Measurements from ENCODE around the gene RNF144A.
"Not testable (repeated sequence)": the region's sequence is repeated elsewhere in the genome, so short reads cannot be mapped to it uniquely, and the experiment has no call there.

RNF144A gene

GRCh38 chr2:6930923-6931647, 13.9 kb downstream of the RNF144A start:
- DNase-seq = no peak

GRCh38 chr2:6931753-6932152, 14.5 kb downstream of the RNF144A start:
- no peak for DNase-seq

DNA sequence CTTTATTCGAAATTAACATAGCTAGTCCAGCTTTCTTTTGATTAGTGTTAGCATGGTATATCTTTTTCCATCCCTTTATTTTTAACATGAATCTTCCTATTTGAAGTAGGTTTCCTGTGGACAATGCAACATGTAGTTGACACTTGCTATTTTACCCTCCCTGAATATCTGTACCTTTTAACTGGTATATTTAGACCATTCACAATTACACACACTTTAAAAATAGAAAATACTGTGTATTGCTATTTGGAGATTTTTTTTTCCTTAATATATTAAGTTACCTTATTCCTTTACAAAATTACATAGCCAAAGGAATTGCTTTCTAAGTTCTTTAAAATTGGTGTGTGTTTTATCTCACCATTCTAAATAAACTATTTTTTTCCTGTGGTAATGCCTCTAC, 15.0 kb downstream of the RNF144A start:
- no peak for DNase-seq

GRCh38 chr2:6932828-6933227, 15.6 kb downstream of the RNF144A start:
- DNase-seq = no peak

- no peak for DNase-seq
Measured at GRCh38 chr2:6933911-6934310, 16.7 kb downstream of the RNF144A start.

DNA sequence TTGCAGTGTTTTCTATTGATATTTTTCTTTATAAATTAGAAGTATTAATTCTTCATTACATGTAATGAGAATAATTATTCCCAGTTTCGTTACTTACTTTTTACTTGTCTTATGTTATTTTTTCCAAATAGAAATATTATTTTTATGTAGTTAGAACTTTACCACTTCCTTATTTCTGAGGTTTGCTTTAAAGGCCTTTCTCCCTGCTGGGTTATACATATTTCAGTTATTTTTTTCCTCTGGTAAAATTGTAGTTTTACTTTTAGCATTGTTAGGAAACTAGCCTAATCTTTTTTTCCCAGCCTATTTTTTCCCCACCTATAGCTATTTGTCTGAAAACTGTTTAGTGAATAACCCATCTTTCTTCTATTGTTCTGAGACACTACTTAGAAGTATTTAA, 17.1 kb downstream of the RNF144A start:
- DNase-seq = no peak

DNA sequence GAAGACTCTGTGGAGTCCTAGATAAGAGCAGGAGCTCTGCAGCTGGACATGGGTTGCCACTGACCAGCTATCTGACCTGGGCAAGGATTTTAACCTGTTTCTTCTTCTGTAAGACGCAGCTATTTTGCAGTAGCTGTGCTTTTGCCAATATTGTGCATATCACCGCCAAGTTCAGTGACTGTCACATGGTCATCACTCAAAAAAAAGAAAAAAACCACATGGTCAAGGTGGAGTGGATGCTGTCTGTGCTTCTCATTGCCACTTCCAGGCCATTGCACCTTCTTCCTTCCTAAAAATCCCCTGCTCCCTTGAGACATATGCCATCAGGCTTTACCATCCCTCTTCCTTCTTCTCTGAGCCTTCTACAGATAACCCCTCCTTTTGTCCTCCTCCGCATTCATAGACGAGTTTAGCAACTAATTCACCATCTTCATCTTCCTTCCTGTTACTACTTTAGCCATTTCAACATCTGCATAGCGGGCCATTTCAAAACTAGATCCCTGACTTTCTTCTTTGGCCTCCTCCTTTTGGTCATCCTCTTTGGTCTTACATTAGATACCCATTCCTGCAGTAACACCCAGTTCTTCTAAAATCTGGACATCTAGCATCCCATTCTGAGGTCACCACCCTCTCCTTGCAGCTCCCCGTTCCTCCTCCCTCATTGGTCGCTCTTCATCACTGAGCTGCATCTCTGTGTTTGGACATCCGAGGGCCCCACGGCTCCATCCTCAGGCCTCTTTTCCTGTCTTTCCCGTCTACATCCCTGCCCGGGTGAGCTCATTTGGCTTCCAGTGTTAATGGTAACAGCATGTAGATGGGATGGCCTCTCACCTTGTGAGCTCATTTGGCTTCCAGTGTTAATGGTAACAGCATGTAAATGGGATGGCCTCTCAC, 17.8 kb downstream of the RNF144A start:
- DNase-seq = no peak

DNA sequence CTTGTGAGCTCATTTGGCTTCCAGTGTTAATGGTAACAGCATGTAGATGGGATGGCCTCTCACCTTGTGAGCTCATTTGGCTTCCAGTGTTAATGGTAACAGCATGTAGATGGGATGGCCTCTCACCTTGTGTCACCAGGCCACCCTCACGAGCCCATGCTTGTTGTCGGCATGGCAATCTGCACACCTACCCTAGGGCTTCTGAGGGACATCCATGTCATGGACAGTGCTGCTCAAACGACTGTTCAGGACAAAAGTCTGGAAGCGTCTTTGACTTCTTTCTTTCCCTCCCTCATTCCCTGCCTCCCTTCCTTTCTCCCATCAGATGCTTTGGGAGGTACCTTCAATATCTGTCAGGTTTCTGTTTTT, 18.4 kb downstream of the RNF144A start:
- not testable (repeated sequence) for DNase-seq

DNA sequence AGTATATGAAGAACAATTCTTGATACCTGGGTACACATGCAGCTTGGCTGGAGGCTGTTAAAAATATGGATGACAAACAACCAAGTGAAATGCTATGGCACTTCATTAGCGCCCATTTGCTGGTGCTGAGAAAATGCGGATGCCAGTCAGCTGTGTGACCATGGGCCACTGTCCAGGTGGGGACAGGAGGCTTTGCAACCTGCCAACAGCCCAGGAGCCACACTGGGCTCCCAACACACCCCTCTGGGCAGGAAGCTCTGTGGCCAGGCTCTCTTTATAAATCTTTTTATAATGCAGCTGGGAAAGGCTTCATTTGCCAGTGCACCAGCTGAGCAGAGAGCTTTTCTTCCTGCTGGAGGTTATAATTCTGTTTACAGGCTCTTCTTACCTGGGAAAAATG, 19.9 kb downstream of the RNF144A start:
- DNase-seq = no peak

DNA sequence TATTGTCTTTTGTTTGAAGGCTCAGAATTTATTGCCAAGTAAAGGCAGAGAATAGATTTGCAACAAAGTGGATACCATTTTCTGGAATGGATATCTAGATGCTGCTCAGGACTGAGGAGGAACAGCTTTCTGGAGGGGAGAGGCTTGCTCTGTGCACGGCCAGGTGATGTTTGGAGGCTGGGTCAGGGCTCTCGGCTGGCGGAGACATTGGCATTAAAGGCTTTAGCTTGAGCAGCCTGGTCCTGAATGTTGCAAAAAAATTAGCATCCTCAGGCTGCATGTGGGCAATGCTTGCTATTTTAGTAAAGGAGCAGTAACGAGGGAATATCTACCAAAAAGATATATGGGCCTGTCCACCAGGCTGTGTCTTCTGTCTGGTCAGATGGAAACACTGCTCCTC, 20.4 kb downstream of the RNF144A start:
- no peak for DNase-seq

DNA sequence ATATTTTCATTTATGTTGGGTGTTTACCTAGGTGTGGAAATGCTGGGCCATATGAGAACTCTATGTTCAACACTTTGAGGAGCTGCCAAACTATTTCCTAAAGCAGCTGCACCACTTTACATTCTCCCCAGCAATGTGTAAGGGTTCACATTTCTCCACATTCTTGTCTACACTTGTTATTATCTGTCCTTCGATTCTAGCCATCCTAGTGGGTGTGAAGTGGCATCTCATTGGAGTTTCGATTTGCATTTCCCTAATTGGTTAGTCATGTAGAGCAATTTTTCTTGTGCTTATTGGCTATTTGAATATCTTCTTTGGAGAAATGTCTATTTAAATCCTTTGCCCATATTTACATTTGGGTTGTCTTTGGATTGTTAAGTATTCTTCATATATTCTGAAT, 21.9 kb downstream of the RNF144A start:
- no peak for DNase-seq

DNA sequence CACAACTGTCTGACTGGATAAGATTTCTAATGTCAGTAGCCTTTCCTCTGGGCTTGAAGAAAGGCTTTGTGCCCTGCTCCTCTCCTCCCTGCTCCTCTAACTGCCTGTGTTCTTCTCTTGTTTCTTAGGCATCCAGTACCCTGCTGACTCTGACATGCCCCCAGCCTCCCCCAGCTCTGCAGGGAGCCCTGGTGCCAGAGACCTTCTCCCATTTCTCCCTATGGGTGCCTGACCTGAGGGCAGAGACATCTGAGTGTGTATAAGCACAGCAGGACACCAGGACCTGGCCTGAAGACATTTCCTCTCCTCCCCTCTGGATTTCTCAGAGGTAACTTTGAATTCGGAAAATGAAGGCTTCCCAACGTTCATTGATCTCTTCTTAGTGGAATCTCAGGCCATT, 23.6 kb downstream of the RNF144A start:
- DNase-seq = no peak

DNA sequence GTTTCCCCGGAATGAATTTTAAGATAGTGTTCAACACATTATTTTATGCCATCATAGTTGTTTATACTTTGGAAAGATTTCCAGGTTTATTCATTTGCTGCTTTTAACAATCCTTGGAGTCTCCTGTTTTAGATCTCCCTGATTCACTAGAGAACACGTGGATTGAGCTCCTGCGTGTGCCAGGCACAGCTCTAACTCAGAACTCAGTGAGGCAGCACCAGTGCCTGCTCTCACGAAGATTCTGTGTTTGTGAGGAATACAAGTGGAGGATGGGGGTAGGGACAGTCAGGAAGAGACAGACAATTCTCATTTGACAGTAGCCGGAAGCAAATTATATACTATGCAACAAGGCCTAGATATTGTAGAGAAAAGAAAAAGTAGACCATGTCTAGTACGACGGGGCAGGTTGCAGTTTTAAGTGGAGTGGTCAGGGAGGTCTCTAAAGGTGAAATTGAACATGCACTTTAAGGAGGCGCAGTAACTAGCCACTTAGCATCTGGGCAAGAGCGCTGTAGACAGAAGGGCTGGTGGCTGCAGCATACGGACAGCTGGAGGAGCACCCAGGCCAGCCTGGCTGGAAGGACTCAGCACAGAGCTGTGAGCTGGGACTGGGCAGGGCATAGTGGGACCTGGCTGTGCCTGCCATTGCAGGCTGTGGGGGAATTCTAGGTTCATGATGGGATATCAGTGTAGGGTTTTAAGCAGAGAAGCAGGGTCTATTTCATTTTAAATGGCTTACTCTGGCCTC, 24.3 kb downstream of the RNF144A start:
- no peak for DNase-seq

- no peak for DNase-seq
Measured at GRCh38 chr2:6942848-6943247, 25.6 kb downstream of the RNF144A start.

DNA sequence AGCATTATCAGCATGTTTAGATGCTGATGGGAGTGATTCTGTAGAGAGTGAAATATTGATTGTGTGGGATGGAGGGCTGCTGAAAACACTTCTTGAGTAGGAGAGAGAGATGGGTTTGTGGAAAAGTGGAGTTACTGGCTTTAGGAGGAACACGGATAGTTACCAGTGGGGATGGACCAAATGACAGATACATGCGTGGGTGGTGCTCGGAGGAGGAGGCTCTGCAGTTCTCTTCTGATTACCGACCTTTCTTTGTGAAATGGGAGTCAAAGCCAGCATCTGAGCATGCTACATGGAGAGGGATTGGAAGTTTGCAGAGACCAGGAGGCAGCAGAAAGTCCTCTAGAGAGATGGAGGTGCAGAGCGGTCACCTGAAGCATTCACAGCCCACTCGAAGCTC, 26.3 kb downstream of the RNF144A start:
- no peak for DNase-seq

DNA sequence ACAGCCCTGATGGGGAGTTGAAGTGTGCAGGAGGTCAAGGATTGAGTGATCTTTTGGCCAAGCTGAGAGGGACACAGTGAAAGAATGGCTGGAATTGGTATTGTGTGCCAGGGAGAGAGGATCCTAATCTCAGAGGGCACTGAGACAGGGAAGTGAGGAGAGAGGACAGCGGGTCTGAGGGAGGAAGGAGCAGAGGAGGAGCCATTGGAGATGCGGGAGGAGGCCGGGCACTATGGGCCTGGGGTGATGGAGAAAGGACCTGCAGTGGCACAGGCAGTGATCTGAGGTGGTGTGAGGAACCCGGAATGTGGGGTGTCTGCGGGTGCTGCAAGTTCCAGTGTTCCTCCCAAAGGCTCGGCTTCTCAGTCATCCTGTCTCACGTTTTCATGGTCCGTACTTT, 26.8 kb downstream of the RNF144A start:
- DNase-seq = no peak

GRCh38 chr2:6944555-6944954, 27.3 kb downstream of the RNF144A start:
- DNase-seq = no peak

GRCh38 chr2:6945087-6945813, 28.0 kb downstream of the RNF144A start:
- no peak for DNase-seq

- DNase-seq = no peak
Measured at GRCh38 chr2:6945821-6946220, 28.6 kb downstream of the RNF144A start.

- DNase-seq = no peak
Measured at GRCh38 chr2:6946722-6947121, 29.5 kb downstream of the RNF144A start.

DNA sequence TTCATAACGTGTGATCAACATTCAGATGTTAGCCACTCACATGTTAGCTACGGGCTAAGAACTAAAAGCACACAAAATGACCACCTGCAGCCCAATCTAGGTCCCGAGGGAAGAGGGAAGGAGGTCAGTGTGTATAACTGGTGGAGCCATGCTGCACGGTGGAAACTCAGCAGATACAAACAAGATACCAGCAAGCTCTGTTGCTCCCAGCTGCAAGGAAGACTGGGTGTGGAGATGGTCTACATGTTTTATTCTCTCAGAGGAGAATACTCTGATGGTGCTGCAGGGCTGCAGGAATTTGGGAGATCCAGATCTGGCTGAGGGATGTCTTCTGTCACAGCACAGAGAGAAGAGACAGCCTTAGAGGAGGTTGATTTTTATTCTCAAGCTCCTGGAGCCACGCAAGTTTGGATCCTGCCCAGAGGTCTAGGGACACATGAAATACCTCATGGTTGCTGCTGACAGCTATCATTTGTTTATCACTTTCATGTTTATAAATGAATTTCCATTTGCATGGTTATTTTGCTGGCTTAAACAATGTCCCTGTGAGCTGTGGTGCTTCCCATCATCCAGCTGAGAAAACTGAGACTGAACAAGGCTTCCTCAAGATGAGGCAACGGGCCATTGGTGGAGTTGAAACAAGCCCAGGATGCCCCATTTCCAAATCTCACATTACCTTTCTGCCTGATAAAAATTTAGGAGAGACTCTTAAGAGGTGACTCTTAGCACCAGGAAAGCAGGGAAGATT, 30.9 kb downstream of the RNF144A start:
- DNase-seq = no peak

DNA sequence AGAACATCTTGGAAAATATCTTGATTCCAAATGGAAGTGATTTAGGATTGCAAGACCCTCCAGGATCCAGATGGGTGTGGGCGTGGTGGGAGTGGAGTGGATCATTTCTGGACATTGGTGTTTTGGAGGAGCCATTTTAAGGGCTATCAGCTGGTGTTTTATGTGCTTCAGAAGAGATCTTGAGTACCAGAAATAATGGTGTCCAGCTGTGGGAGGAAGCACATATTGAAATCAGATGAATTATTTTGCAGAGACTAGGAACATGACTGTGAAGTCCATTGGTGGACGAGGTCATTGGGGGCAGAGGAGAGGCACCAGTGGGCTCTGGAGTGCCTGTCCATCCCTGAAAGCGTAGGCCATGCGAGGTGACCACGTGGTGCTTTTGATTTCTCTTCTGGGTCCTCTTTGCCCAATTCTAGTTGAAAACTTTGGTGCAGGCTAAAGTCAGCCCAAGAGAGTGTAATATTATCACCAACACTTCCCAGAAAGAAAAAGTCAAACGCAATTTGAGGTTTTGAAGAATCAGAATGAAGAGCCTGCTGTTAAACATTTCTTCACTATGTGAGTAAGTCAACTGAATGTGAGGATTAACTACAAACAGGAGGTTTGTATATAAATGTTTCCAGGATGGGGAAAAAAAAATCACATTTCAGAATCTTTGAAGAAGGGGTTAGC, 31.6 kb downstream of the RNF144A start:
- DNase-seq = no peak

All from activated T-cell treated with anti-CD3 and anti-CD28 coated beads, Interleukin-2, amount 50 U/mL, for 48 hours (primary cell).